H1 (cell line): ENCODE measurements around the gene C20orf202. TPM values are rescaled to one million over a fixed set of nuclear protein-coding genes. Genes with fewer than 3 reads are reported as not detected.

Source experiments
- CBX5 ChIP-seq: fragments of 300-800, 300-1000 bp; sonication (generic); IDR thresholded peaks from 2 replicates; pipeline ENCODE4 v1.7.1; 2016; ENCODE audit warnings: antibody characterized with exemption, low read length, low read depth
- CHD2 ChIP-seq: IDR thresholded peaks from 2 replicates; pipeline ENCODE4 v1.6.1; 2012; ENCODE audit warnings: low read length, improper control_type of control experiment
- GTF2F1 ChIP-seq: IDR thresholded peaks from 2 replicates; pipeline ENCODE4 v1.6.1; 2012; ENCODE audit warnings: low read depth, low read length, improper control_type of control experiment, borderline replicate concordance
- JUN ChIP-seq: IDR thresholded peaks from 2 replicates; pipeline ENCODE4 v1.6.1; 2011; ENCODE audit warnings: low read depth, mild to moderate bottlenecking, improper control_type of control experiment, low read length
- JUND ChIP-seq: IDR thresholded peaks from 2 replicates; pipeline ENCODE4 v1.6.1; 2011; ENCODE audit warnings: mild to moderate bottlenecking, improper control_type of control experiment, low read length
- KDM4A ChIP-seq: IDR thresholded peaks from one replicate; pipeline ENCODE4 v1.7.1; 2012; ENCODE audit warnings: low read depth, mild to moderate bottlenecking, moderate library complexity, low read length, inconsistent platforms; ENCODE audit not compliant: severe bottlenecking
- POLR2A ChIP-seq, 2 experiments: IDR thresholded peaks; 1 replicate in 1 of 2; 2 replicates in 1 of 2; pipeline ENCODE4 v1.6.1; 2011; ENCODE audit warnings: low read depth in 2 of 2, low read length in 2 of 2, mild to moderate bottlenecking in 2 of 2; ENCODE audit errors: control extremely low read depth in 1 of 2
- POU5F1 ChIP-seq: IDR thresholded peaks from 2 replicates; pipeline ENCODE4 v1.6.1; 2011; ENCODE audit warnings: low read depth, mild to moderate bottlenecking, low read length, moderate library complexity
- SIRT6 ChIP-seq: IDR thresholded peaks from one replicate; pipeline ENCODE4 v1.7.1; 2012; ENCODE audit warnings: low read length, inconsistent platforms
- SIX5 ChIP-seq: IDR thresholded peaks from 2 replicates; pipeline ENCODE4 v1.6.1; 2011; ENCODE audit warnings: mild to moderate bottlenecking, low read depth, low read length
- SUZ12 ChIP-seq: fragments of 200-600 bp; sonication (generic); IDR thresholded peaks from 2 replicates; pipeline ENCODE4 v1.6.1; 2012; ENCODE audit warnings: mild to moderate bottlenecking, inconsistent platforms, low read length, moderate library complexity, mixed read lengths
- YY1 ChIP-seq: IDR thresholded peaks from 2 replicates; pipeline ENCODE4 v1.6.1; 2011; ENCODE audit warnings: low read depth, mild to moderate bottlenecking, low read length
- ZNF274 ChIP-seq: IDR thresholded peaks from 2 replicates; pipeline ENCODE4 v1.7.0; 2012; ENCODE audit warnings: low read length, borderline replicate concordance; ENCODE audit errors: extremely low read depth
- polyA plus RNA-seq, 7 experiments: library from polyadenylated mRNA; depleted of rRNA in 3 of 7; stranded (reverse) in 5 of 7; unstranded in 2 of 7; fragments of >200 nt in 5 of 7; fragments of 200-250 nt in 2 of 7; gene quantifications; 1 replicate in 5 of 7; 2 replicates in 1 of 7; 4 replicates in 1 of 7; pipeline versions ENCODE4 v1.2.1 to v1.2.3, GENCODE V29; 2011 to 2013; ENCODE audit warnings: missing spikeins in 2 of 7, mixed read lengths in 2 of 7
- total RNA-seq: library from RNA; stranded (reverse); fragmentation: NEBNext Ultra II Directional; extraction: Animal tissue kit (Norgen Biotek cat#: 25700); gene quantifications from 2 replicates; pipeline ENCODE4 v1.2.1, GENCODE V29; 2021
- TF ChIP-seq, protein P1 (sequence below): IDR thresholded peaks from 2 replicates; pipeline ENCODE4 v1.6.1; 2012; ENCODE audit warnings: inconsistent platforms
- TF ChIP-seq, protein P2 (sequence below), 3 experiments: IDR thresholded peaks; 1 replicate in 2 of 3; 2 replicates in 1 of 3; pipeline versions ENCODE4 v1.5.1 to v1.6.1; 2011; ENCODE audit warnings: low read length in 3 of 3, mild to moderate bottlenecking in 3 of 3, inconsistent platforms in 2 of 3, low read depth in 1 of 3, moderate library complexity in 1 of 3; ENCODE audit not compliant: insufficient read depth in 1 of 3; ENCODE audit errors: control extremely low read depth in 1 of 3
- TF ChIP-seq, protein P3 (sequence below): IDR thresholded peaks from 2 replicates; pipeline ENCODE4 v1.6.1; 2011; ENCODE audit warnings: low read depth, mild to moderate bottlenecking, low read length; ENCODE audit not compliant: insufficient read depth
- TF ChIP-seq, protein P4 (sequence below): IDR thresholded peaks from 2 replicates; pipeline ENCODE4 v1.6.1; 2012; ENCODE audit warnings: low read length, inconsistent platforms
- TF ChIP-seq, protein P5 (sequence below): IDR thresholded peaks from 2 replicates; pipeline ENCODE4 v1.6.1; 2011; ENCODE audit warnings: low read length, improper control_type of control experiment

Gene C20orf202
- total and polyA plus RNA-seq, 2 of the 8 experiments (the other 6 are each of a cell fraction or from before 2014, with no cell fraction given) = 0.12 TPM; not detected in 1

DNA sequence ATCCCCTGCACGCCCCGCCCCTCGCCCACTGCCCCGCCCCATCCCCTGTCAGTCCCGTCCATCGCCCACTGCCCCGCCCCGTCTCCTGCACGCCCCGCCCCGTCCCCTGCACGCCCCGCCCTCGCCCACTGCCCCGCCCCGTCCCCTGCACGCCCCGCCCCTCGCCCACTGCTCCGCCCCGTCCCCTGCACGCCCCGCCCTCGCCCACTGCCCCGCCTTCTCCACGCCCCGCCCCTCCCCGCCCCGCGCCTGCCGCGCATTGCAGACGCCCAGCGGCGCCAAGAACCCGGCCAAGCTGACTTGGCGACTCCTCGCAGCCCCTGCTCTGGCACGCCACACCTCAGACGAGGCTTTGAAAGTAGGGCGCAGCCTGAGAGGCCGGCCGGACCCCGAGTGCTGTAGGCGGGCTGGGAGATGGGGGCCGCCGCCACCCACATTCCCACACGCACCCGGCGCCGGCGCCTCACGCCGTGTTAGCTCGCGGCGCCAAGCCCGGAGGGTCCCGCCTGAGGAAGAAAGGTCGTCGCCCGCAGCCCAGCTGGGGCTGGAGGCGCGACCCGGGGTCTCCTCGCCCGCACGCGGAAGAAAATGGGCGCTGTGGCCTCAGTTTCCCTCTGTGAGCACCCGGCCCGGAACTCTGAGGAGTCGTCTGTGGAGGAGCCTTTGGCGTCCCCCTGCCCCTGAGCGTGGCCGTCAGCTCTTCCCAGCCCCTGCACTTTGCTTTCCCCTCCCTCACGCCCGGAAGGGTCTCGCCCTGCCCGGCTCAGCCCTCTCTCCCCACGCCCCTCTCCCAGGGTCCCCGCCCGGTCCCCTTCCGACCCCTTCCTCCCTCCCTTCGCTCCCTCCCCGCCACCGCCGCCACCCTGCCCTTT, 22.8 kb downstream of the C20orf202 start, which contains the start of gene RAD21L1 (continued):
- TF ChIP-seq, protein P1, sequence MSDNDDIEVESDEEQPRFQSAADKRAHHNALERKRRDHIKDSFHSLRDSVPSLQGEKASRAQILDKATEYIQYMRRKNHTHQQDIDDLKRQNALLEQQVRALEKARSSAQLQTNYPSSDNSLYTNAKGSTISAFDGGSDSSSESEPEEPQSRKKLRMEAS = no peak; the same call in none of the 2 replicates
- TF ChIP-seq KDM4A = peak; percentile 89
- no peak for TF ChIP-seq ZNF274
- TF ChIP-seq, protein P2, sequence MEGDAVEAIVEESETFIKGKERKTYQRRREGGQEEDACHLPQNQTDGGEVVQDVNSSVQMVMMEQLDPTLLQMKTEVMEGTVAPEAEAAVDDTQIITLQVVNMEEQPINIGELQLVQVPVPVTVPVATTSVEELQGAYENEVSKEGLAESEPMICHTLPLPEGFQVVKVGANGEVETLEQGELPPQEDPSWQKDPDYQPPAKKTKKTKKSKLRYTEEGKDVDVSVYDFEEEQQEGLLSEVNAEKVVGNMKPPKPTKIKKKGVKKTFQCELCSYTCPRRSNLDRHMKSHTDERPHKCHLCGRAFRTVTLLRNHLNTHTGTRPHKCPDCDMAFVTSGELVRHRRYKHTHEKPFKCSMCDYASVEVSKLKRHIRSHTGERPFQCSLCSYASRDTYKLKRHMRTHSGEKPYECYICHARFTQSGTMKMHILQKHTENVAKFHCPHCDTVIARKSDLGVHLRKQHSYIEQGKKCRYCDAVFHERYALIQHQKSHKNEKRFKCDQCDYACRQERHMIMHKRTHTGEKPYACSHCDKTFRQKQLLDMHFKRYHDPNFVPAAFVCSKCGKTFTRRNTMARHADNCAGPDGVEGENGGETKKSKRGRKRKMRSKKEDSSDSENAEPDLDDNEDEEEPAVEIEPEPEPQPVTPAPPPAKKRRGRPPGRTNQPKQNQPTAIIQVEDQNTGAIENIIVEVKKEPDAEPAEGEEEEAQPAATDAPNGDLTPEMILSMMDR (IDR thresholded peaks at IDR 0.05; ENCODE audit: control extremely low read depth in 1 of 3, insufficient read depth in 1 of 3, low read depth in 1 of 3, low read length in 3 of 3) = no peak
- no peak for TF ChIP-seq SIX5
- TF ChIP-seq, protein P3, sequence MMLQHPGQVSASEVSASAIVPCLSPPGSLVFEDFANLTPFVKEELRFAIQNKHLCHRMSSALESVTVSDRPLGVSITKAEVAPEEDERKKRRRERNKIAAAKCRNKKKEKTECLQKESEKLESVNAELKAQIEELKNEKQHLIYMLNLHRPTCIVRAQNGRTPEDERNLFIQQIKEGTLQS = no peak
- TF ChIP-seq, protein P4, sequence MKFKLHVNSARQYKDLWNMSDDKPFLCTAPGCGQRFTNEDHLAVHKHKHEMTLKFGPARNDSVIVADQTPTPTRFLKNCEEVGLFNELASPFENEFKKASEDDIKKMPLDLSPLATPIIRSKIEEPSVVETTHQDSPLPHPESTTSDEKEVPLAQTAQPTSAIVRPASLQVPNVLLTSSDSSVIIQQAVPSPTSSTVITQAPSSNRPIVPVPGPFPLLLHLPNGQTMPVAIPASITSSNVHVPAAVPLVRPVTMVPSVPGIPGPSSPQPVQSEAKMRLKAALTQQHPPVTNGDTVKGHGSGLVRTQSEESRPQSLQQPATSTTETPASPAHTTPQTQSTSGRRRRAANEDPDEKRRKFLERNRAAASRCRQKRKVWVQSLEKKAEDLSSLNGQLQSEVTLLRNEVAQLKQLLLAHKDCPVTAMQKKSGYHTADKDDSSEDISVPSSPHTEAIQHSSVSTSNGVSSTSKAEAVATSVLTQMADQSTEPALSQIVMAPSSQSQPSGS = no peak
- TF ChIP-seq, protein P5, sequence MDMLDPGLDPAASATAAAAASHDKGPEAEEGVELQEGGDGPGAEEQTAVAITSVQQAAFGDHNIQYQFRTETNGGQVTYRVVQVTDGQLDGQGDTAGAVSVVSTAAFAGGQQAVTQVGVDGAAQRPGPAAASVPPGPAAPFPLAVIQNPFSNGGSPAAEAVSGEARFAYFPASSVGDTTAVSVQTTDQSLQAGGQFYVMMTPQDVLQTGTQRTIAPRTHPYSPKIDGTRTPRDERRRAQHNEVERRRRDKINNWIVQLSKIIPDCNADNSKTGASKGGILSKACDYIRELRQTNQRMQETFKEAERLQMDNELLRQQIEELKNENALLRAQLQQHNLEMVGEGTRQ = no peak
- no peak; the same call in 1 of the 2 replicates for TF ChIP-seq CHD2
- TF ChIP-seq POU5F1 = no peak
- TF ChIP-seq YY1 = no peak
- TF ChIP-seq GTF2F1 = no peak
- TF ChIP-seq SUZ12 = no peak
- TF ChIP-seq POLR2A (IDR thresholded peaks at IDR 0.05; ENCODE audit: control extremely low read depth in 1 of 2, low read depth in 2 of 2, low read length in 2 of 2) = peak; percentile 55 to 57
- TF ChIP-seq JUN = no peak
- TF ChIP-seq JUND = no peak
- no peak for TF ChIP-seq CBX5
- no peak for TF ChIP-seq SIRT6
